OCI-LY1 (cell line): ENCODE results near the gene APC2.

Experiments
- H2AFZ ChIP-seq: fragments of 200-600 bp; sonication (generic), shearing (Covaris generic); 2 replicates; pipeline ENCODE4 v1.6.0; 2014; ENCODE audit warnings: antibody characterized with exemption, mild to moderate bottlenecking, low read length
- H3F3A ChIP-seq: fragments of 200-600 bp; sonication (generic), shearing (Covaris generic); 2 replicates; pipeline ENCODE4 v1.6.0; 2014; ENCODE audit warnings: mild to moderate bottlenecking, antibody characterized with exemption, low read length, moderate library complexity; ENCODE audit not compliant: insufficient read depth
- H3K27ac ChIP-seq: fragments of 200-600 bp; sonication (generic); 2 replicates; pipeline ENCODE4 v1.5.1; 2014; ENCODE audit warnings: low read length, mixed run types, mild to moderate bottlenecking, low read depth; ENCODE audit not compliant: poor library complexity, severe bottlenecking
- H3K27me3 ChIP-seq: fragments of 200-600 bp; sonication (generic); 2 replicates; pipeline ENCODE4 v1.6.0; 2014; ENCODE audit warnings: antibody characterized with exemption, mild to moderate bottlenecking, low read length, moderate library complexity; ENCODE audit not compliant: insufficient read depth
- H3K36me3 ChIP-seq: fragments of 200-600 bp; sonication (generic); 2 replicates; pipeline ENCODE4 v1.6.1; 2014; ENCODE audit warnings: mild to moderate bottlenecking, antibody characterized with exemption, low read length, moderate library complexity, mixed read lengths; ENCODE audit not compliant: insufficient read depth
- H3K4me1 ChIP-seq: fragments of 200-600 bp; sonication (generic); 2 replicates; pipeline ENCODE4 v1.5.1; 2014; ENCODE audit warnings: mild to moderate bottlenecking, low read length, moderate library complexity; ENCODE audit not compliant: insufficient read depth, severe bottlenecking
- H3K4me2 ChIP-seq: fragments of 200-600 bp; sonication (generic), shearing (Covaris generic); 2 replicates; pipeline ENCODE4 v1.6.1; 2014; ENCODE audit warnings: low read length
- H3K4me3 ChIP-seq: fragments of 200-600 bp; sonication (generic); 2 replicates; pipeline ENCODE4 v1.5.1; 2014; ENCODE audit warnings: low read length, low read depth, mild to moderate bottlenecking, mixed read lengths; ENCODE audit not compliant: poor library complexity, severe bottlenecking
- H3K79me2 ChIP-seq: fragments of 200-600 bp; shearing (Covaris generic); 2 replicates; pipeline ENCODE4 v1.6.1; 2016; ENCODE audit warnings: mixed run types, low read length, mixed read lengths; ENCODE audit not compliant: insufficient read depth
- H3K9ac ChIP-seq: fragments of 200-600 bp; sonication (generic), shearing (Covaris generic); 2 replicates; pipeline ENCODE4 v1.6.1; 2014; ENCODE audit warnings: mild to moderate bottlenecking, low read length, mixed read lengths
- H3K9me2 ChIP-seq: fragments of 200-600 bp; sonication (generic), shearing (Covaris generic); 2 replicates; pipeline ENCODE4 v1.6.1; 2014; ENCODE audit warnings: low read depth, mild to moderate bottlenecking, low read length, mixed read lengths
- H3K9me3 ChIP-seq: fragments of 200-600 bp; shearing (Covaris generic); 2 replicates; pipeline ENCODE4 v1.6.1; 2014; ENCODE audit warnings: low read length, mixed read lengths
- H4K20me1 ChIP-seq: fragments of 200-600 bp; sonication (generic), shearing (Covaris generic); 2 replicates; pipeline ENCODE4 v1.6.0; 2016; ENCODE audit warnings: mild to moderate bottlenecking, low read length; ENCODE audit not compliant: insufficient read depth
- EZH2 ChIP-seq: fragments of 200-600 bp; sonication (generic), shearing (Covaris generic); IDR thresholded peaks from 2 replicates; pipeline ENCODE4 v1.8.0; 2017; ENCODE audit warnings: borderline replicate concordance, mixed run types, mild to moderate bottlenecking, antibody characterized with exemption, low read length, moderate library complexity, mixed read lengths
- TF ChIP-seq, protein P1 (sequence below): fragments of 200-600 bp; sonication (generic), shearing (Covaris generic); IDR thresholded peaks from 2 replicates; pipeline ENCODE4 v1.5.1; 2017; ENCODE audit warnings: mild to moderate bottlenecking, antibody characterized with exemption, low read length, moderate library complexity, mixed read lengths

The APC2 gene

DNA sequence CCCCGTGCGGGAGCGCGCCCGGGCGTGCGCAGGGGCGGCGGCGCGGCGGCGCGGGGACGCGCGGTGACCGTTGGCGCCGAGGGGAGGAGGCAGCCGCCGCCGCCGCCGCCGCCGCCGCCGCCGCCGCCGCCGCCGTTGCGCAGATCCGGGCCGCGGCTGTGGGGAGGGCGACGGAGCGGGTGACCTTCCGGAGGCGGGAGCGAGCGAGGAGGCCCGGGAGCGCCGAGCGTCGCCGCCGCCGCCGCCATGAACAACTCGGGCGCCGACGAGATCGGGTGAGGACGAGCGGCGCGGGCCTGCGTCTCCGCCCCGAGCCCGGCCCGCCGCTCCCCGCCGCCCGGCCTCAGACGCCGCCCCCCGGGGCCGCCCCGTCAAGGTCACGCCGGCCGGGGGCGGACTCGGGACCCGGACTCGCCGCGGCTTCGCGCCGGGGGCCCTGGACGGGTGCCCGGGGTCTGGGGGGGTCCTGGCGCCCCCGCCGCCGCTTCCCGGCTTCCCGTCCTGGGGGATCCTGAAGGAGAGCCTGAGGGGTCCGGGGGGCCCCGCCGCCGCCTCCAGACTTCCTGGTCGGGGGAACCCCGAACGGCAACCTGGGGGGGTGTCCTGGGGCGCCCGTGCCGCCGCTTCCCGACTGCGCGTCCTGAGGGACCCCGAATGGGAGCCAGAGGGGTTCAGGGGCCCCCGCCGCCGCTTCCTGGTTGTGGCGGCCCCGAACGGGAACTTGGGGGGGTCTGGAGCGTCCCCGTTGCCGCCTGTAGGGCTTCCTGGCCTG is 42.2 kb upstream of the APC2 start, which contains the start of gene DAZAP1:
DAZAP1 (plus strand) TSS at position 59 of the 772 bp plus-strand sequence; CDS start at position 247, 188 bp downstream.
- Histone ChIP-seq H3K9ac (peak within 1 kb of the TSS; percentile 100), H2AFZ (no peak within 1 kb of the TSS), H3F3A (no peaks in the 10 kb centered on the region), H4K20me1 (no peaks in the 10 kb centered on the region), H3K9me2 (no peaks in the 10 kb centered on the region), H3K4me1 (peaks cover 42% of the 10 kb centered on the region), H3K4me2 (peak within 1 kb of the TSS; percentile 91), H3K27me3 (no peaks in the 10 kb centered on the region), H3K9me3 (no peaks in the 10 kb centered on the region), H3K27ac (peak within 1 kb of the TSS; percentile 72), H3K36me3 (peaks cover 43% of the 10 kb centered on the region), H3K79me2 (peaks cover 49% of the 10 kb centered on the region), H3K4me3 (peak within 1 kb of the TSS; percentile 100)
- TF ChIP-seq, protein P1, sequence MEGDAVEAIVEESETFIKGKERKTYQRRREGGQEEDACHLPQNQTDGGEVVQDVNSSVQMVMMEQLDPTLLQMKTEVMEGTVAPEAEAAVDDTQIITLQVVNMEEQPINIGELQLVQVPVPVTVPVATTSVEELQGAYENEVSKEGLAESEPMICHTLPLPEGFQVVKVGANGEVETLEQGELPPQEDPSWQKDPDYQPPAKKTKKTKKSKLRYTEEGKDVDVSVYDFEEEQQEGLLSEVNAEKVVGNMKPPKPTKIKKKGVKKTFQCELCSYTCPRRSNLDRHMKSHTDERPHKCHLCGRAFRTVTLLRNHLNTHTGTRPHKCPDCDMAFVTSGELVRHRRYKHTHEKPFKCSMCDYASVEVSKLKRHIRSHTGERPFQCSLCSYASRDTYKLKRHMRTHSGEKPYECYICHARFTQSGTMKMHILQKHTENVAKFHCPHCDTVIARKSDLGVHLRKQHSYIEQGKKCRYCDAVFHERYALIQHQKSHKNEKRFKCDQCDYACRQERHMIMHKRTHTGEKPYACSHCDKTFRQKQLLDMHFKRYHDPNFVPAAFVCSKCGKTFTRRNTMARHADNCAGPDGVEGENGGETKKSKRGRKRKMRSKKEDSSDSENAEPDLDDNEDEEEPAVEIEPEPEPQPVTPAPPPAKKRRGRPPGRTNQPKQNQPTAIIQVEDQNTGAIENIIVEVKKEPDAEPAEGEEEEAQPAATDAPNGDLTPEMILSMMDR = no peak
- TF ChIP-seq EZH2 = no peak

DNA sequence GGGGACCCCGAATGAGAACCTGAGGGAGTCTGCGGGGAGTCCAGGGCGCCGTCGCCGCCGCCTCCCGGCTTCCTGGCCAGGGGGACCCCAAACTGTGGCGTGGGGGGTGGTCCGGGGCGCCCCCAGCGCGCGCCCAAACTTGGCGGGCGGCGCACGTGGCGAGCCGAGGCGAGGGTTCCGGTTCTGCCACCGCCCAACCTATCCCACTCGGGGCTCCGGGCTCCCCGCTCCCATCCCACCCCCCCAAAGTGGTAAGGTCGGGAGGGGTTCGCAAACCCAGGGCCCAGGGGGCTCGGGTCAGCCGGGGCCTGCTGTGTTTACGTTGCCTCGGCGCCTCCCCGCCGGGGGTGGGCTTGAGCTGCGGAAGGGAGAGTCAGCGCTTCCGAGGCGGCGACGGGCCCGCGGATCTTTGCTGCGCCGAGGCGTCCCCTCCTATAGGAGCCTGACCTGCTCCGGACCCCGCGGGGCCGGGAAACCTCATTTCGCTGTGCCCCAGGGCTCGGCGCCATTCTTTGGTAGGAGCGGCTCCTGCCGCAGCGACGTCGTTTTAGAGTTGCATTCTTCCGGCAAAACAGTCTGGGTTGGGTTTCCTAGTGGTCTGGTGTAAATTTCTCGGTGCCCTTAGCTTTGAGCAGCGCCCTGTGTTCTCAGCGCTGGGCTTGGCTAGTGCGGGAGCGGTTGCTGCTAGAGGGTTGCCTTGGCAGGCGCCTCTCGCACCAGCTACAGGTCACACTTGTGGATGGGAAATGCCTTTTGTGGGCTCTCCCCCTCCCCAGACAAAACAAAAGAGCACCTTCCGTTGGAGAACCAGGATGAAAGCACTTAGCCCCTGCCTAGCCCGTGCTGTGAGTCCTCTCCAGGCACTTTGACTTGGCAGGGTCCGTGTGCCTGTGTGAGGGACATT is 41.4 kb upstream of the APC2 start:
- no peaks in the 10 kb centered on the region for H3K27me3 ChIP-seq
- peak overlapping the region; percentile 72 for H3K27ac ChIP-seq
- peak overlapping the region; percentile 91 for H3K4me2 ChIP-seq
- peak overlapping the region; percentile 100 for H3K4me3 ChIP-seq
- peaks cover 40% of the 10 kb centered on the region for H3K4me1 ChIP-seq
- H4K20me1 ChIP-seq = no peaks in the 10 kb centered on the region
- no peak for TF ChIP-seq EZH2
- TF ChIP-seq, protein P1 = no peak
- no peak overlapping the region for H2AFZ ChIP-seq
- no peaks in the 10 kb centered on the region for H3K9me2 ChIP-seq
- no peaks in the 10 kb centered on the region for H3K9me3 ChIP-seq
- peak overlapping the region; percentile 100 for H3K9ac ChIP-seq
- H3K36me3 ChIP-seq = peaks cover 51% of the 10 kb centered on the region
- no peaks in the 10 kb centered on the region for H3F3A ChIP-seq
- H3K79me2 ChIP-seq = peaks cover 58% of the 10 kb centered on the region

DNA sequence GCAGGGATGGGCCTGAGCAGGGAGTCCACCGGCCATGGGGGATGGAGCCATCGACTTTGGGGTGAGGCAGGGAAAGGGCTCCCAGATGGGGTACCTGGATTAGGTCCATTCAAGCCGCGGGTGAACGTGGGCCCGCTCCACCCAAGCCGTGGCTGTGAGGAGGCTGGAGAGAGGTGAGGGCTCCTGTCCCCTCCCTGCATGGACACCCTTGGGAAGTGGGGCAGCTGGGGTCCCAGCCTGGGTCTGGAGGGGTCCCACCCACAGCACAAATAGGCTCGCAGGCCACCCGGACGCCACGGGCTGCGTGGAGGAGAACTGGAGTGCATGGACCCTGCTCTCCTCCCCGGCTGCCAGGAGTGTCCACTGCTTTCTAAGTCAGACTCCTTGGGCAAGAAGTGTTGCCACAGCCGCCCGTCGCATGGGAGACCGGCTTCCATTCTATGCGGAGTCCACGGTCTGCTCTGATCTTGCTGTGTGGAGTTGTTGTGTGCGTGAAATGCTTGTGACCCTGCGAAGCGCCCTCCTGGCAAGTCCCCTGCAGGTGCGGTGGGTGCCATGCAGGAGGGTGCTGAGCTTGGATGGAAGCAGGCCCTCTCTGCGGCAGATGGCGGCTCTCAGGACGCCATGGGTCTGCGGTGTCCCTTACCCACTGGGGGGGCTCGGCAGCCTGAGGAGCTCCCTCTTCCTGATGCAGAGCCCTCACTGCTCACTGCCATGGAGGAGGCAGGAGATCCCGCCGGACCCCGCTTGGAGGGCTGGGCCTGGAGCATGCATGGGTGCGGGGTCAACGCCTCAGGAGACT is 40.5 kb upstream of the APC2 start:
- Histone ChIP-seq H3K27me3 (no peaks in the 10 kb centered on the region), H3K4me1 (peaks cover 40% of the 10 kb centered on the region), H3K9me3 (no peaks in the 10 kb centered on the region), H3K9me2 (no peaks in the 10 kb centered on the region), H3K36me3 (peaks cover 54% of the 10 kb centered on the region), H2AFZ (no peak overlapping the region), H4K20me1 (no peaks in the 10 kb centered on the region), H3K4me2 (peak overlapping the region; percentile 91), H3K4me3 (peak overlapping the region; percentile 100), H3K79me2 (peaks cover 66% of the 10 kb centered on the region), H3F3A (no peaks in the 10 kb centered on the region), H3K9ac (peak overlapping the region; percentile 100), H3K27ac (no peak overlapping the region)
- TF ChIP-seq, protein P1 = no peak
- no peak for TF ChIP-seq EZH2
